Measurements from ENCODE around the gene KIF7. TPM values are rescaled to one million over a fixed set of nuclear protein-coding genes. Genes with fewer than 3 reads are reported as not detected.

The KIF7 gene
- total and polyA plus RNA-seq, 8 donors: 1.7 to 13.9 (median 3.0) TPM; not detected in 1

DNA sequence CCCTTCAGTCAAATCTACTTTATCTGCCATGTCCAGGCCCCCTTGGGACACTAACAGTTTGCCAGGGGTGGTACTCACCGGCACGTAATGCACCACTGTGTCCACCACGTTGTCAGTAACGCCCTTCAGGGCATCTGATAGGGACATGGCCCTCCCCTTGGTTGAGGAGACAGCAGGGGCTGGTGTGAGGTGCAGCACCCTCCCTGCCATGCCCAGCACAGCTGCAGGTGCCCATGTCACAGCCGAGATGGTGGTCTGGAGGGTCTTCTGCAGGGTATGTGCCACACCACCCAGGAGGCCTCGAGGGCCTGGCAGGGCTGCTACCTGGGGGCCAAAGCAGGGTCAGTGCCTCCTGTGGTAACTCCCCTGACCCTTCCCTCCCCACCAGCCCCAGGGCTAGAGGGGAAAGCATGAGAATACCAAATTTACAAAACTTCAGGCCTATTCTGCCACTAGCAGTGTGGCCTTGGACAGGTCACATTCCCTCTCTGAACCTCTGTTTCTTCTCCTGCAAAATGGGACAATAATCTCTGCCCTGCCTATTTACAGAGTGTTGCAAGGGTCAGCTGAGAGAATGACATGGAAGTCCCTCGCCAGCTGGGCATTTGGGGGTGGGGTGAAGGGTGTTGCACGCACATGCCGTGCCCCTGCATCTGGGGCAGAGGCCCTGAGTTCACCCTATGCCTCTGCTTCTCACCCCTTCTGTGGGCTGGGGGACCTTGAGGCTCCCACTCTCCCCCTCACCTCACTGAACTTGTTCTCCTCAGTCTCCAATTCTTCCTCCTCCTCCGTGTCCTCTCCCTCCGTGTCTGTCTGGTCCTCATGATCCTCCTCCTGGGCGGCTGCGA is 11.8 kb upstream of the KIF7 start:
- 77 to 86% (median 82%) methylated on average over 10 to 13 of the region's 13 CpGs for WGBS, 5 donors
- Histone ChIP-seq H3K4me1 (peaks cover 13 to 30% (median 22%) of the 10 kb centered on the region in 4 donors), H3K36me3 (no peaks in the 10 kb centered on the region), H3K4me3 (no peak overlapping the region), H3K9me3 (no peaks in the 10 kb centered on the region), H3K27me3 (peaks cover 0 to 9% (median 0%) of the 10 kb centered on the region in 3 donors), H3K27ac (peak overlapping the region in 2 of 5 donors; percentile 82 to 89)
- TF ChIP-seq POLR2A (IDR thresholded peaks at IDR 0.05) (no peak), POLR2AphosphoS5 (IDR thresholded peaks at IDR 0.05) (no peak), EP300 (IDR thresholded peaks at IDR 0.05) (no peak)
- TF ChIP-seq, protein P1, sequence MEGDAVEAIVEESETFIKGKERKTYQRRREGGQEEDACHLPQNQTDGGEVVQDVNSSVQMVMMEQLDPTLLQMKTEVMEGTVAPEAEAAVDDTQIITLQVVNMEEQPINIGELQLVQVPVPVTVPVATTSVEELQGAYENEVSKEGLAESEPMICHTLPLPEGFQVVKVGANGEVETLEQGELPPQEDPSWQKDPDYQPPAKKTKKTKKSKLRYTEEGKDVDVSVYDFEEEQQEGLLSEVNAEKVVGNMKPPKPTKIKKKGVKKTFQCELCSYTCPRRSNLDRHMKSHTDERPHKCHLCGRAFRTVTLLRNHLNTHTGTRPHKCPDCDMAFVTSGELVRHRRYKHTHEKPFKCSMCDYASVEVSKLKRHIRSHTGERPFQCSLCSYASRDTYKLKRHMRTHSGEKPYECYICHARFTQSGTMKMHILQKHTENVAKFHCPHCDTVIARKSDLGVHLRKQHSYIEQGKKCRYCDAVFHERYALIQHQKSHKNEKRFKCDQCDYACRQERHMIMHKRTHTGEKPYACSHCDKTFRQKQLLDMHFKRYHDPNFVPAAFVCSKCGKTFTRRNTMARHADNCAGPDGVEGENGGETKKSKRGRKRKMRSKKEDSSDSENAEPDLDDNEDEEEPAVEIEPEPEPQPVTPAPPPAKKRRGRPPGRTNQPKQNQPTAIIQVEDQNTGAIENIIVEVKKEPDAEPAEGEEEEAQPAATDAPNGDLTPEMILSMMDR (IDR thresholded peaks at IDR 0.05): no peak
- DNase-seq: no peak
- intact Hi-C loops (cut with DNase I; ENCODE audit: low total_unique reads): no loop called here

DNA sequence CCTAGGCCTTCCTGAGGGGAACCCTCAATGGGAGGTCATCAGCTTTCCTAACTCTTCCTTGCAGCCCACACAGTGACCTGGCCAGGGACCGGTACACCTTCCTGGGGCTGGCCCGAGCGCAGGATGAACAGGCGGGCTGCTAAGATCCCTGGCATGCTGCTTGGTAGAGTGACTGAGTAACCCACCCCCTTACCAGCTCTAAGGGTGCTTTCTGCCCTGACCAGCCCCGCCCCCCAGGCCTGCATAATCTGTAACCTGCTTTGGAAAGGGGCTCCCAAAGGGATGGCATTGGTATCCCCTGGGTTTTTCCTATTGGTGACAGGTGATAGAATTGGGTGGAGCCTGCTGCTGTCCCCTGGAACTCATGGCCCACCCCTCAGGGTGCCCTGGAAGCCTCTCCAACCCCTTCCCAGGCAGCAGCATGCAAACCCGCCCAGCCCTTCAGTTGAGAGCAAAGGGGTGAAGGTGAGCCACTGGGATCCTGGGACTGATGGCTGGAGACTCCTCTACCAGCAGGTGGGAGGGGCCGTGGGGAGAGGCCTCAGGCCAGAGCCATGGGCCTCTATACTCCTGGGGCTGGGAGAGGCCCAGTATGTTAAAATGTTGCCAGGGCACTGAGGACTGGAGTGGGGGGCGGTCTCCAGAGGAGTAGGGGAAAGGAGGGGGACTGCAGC is 11.1 kb upstream of the KIF7 start:
- TF ChIP-seq POLR2AphosphoS5 (IDR thresholded peaks at IDR 0.05): no peak
- TF ChIP-seq POLR2A (IDR thresholded peaks at IDR 0.05): no peak
- no peak for TF ChIP-seq EP300 (IDR thresholded peaks at IDR 0.05)
- TF ChIP-seq, protein P1 (IDR thresholded peaks at IDR 0.05): no peak
- intact Hi-C loops (cut with DNase I; ENCODE audit: low total_unique reads): no loop called here
- DNase-seq: no peak

DNA sequence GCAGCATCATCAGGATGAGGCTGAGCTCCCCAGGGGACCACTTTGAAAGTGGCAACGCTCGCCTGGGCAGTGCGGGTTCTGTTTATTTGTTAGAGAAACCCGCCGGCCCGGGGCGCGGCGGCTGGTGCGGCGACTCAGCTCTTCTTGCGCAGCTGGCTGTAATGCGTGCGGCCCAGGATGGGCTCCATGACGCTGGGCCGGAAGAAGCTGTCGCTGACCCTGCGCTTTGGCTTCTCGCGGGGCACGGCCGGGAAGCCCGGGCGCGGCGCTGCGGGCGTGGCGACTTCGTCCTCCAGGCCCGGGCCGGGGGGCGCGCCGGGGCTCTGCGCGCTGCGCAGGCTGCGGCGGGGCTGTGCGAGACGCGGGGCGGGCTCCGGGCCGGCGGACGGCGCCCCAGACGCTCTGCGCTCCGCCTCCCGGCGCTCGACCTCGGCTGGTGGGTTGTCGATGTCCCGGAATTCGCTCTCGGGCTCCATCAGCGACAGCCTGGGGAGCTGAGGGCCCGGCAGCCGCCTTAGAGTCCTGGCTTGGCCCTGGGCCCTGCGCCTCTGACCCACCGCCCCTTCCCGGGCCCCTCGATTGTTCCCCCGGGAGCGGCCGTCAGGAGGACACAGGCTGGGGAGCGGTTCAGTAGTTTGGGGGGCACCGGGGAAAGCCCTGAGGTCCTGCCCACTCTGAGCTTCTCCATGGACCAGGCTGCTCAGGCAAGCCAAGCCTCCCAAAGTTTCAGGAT is 10.3 kb upstream of the KIF7 start:
- peaks cover 0 to 9% (median 0%) of the 10 kb centered on the region in 3 donors for H3K27me3 ChIP-seq
- peaks cover 13 to 30% (median 22%) of the 10 kb centered on the region in 4 donors for H3K4me1 ChIP-seq
- TF ChIP-seq POLR2AphosphoS5 (IDR thresholded peaks at IDR 0.05): no peak
- TF ChIP-seq, protein P1 (IDR thresholded peaks at IDR 0.05): no peak
- TF ChIP-seq EP300 (IDR thresholded peaks at IDR 0.05): no peak
- TF ChIP-seq POLR2A (IDR thresholded peaks at IDR 0.05): no peak
- DNase-seq: peak; percentile 57 to 89
- H3K27ac ChIP-seq: peak overlapping the region; percentile 67 to 89 (median 78)
- no peaks in the 10 kb centered on the region for H3K9me3 ChIP-seq
- 1 to 4% (median 4%) methylated on average over 23 to 72 of the region's 72 CpGs for WGBS, 5 donors
- intact Hi-C loops (cut with DNase I; ENCODE audit: low total_unique reads): no loop called here
- no peaks in the 10 kb centered on the region for H3K36me3 ChIP-seq
- peak overlapping the region; percentile 43 to 51 (median 46) for H3K4me3 ChIP-seq

More for the DNA sequence above, 11.1 kb upstream of the KIF7 start:
- no peaks in the 10 kb centered on the region for H3K36me3 ChIP-seq
- peak overlapping the region in 4 of 5 donors; percentile 76 to 89 (median 80) for H3K27ac ChIP-seq
- peaks cover 0 to 9% (median 0%) of the 10 kb centered on the region in 3 donors for H3K27me3 ChIP-seq
- H3K9me3 ChIP-seq: no peaks in the 10 kb centered on the region
- peak overlapping the region in 3 of 4 donors; percentile 44 to 51 (median 47) for H3K4me3 ChIP-seq
- 90 to 95% (median 94%) methylated on average over 7 to 8 of the region's 8 CpGs for WGBS, 5 donors
- H3K4me1 ChIP-seq: peaks cover 13 to 30% (median 22%) of the 10 kb centered on the region in 4 donors

Data from stomach (tissue), 9 donors.